SK-N-SH (cell line): ENCODE measurements around the gene CDC42EP4.

Experiments used
- CTCF ChIP-seq: fragments of 200-600 bp; sonication (generic); IDR thresholded peaks from 2 replicates; pipeline ENCODE4 v1.6.1; 2017; ENCODE audit warnings: antibody characterized with exemption, mild to moderate bottlenecking, moderate library complexity
- NRF1 ChIP-seq: IDR thresholded peaks from 2 replicates; pipeline ENCODE4 v1.6.1; 2012; ENCODE audit warnings: low read depth, mild to moderate bottlenecking, low read length
- POLR2AphosphoS5 ChIP-seq: IDR thresholded peaks from 2 replicates; pipeline ENCODE4 v1.6.1; 2012; ENCODE audit warnings: low read depth, low read length

- TF ChIP-seq CTCF, result no peak
- no peak for TF ChIP-seq NRF1
- no peak for TF ChIP-seq POLR2AphosphoS5
These were observed 55.6 kb downstream of the CDC42EP4 start for GRCh38 chr17:73256220-73256619.
